ENCODE measurements around the gene CCDC80.

- TF ChIP-seq ZNF766 (CRISPR knock-in tag; conservative IDR thresholded peaks at IDR 0.05) (no peak), CAMTA2 (CRISPR knock-in tag; conservative IDR thresholded peaks at IDR 0.05) (no peak), GABPA (tag; conservative IDR thresholded peaks at IDR 0.05; ENCODE audit: low read depth) (no peak), POLR2A (conservative IDR thresholded peaks at IDR 0.05) (no peak), ZNF644 (tag; IDR thresholded peaks at IDR 0.05; ENCODE audit: low read depth) (no peak)
Observed at GRCh38 chr3:112672716-112673541, 32.0 kb upstream of the CCDC80 start.

Data from K562 (cell line).